ENCODE results near the gene NRAP. TPM values are rescaled to one million over a fixed set of nuclear protein-coding genes. Genes with fewer than 3 reads are reported as not detected.

NRAP gene
- polyA plus RNA-seq, 1 donor (not counting 4 experiments of a cell fraction or from before 2014, with no cell fraction given), result not detected

- Histone ChIP-seq H2AFZ (ENCODE audit: control insufficient read depth, low read length) (no peak overlapping the region), H3K27me3 (ENCODE audit: control insufficient read depth, extremely low read depth, insufficient read depth, low read length) (no peaks in the 10 kb centered on the region), H3K4me1 (ENCODE audit: control insufficient read depth, extremely low read depth, insufficient read depth, low read length) (peaks cover 9% of the 10 kb centered on the region), H3K79me2 (ENCODE audit: control insufficient read depth, insufficient read depth, low read length) (no peaks in the 10 kb centered on the region), H3K4me2 (ENCODE audit: control insufficient read depth, extremely low read depth, insufficient read depth, low read depth, low read length) (no peak overlapping the region), H3K27ac (ENCODE audit: control insufficient read depth, insufficient read depth, low read length) (no peak overlapping the region), H3K36me3 (ENCODE audit: control insufficient read depth in 2 of 2, extremely low read depth in 1 of 2, insufficient read depth in 2 of 2, low read length in 2 of 2) (no peaks in the 10 kb centered on the region), H3K9me1 (ENCODE audit: control insufficient read depth, extremely low read depth, insufficient read depth, low read length) (no peaks in the 10 kb centered on the region), H3K9ac (ENCODE audit: control insufficient read depth, extremely low read depth, insufficient read depth, low read length) (no peak overlapping the region), H4K20me1 (ENCODE audit: control insufficient read depth, extremely low read depth, insufficient read depth, low read length) (no peaks in the 10 kb centered on the region), H3K9me3 (ENCODE audit: control insufficient read depth, low read depth, low read length) (no peaks in the 10 kb centered on the region), H3K4me3 (ENCODE audit: control insufficient read depth in 2 of 3, extremely low read depth in 1 of 3, insufficient read depth in 2 of 3, low read depth in 1 of 3, low read length in 3 of 3) (no peak overlapping the region)
- DNase-seq (ENCODE audit: low read depth, low spot score) (no peak), FAIRE-seq (no peak)
- TF ChIP-seq CTCF (optimal IDR thresholded peaks at IDR 0.05 in 1 of 3, IDR thresholded peaks at IDR 0.05 in 1 of 3, conservative IDR thresholded peaks at IDR 0.05 in 1 of 3; ENCODE audit: extremely low read depth in 1 of 3, insufficient read depth in 2 of 3, low read length in 3 of 3), result no peak
- no peak for TF ChIP-seq EZH2 (IDR thresholded peaks at IDR 0.05; ENCODE audit: low read length)
- dilution Hi-C loops (cut with MboI; ENCODE audit: extremely low pct_ligation_motif_present, low sequenced_read_pairs), result no loop called here
Measured at GRCh38 chr10:113549856-113550255, 114.0 kb downstream of the NRAP start.

DNA sequence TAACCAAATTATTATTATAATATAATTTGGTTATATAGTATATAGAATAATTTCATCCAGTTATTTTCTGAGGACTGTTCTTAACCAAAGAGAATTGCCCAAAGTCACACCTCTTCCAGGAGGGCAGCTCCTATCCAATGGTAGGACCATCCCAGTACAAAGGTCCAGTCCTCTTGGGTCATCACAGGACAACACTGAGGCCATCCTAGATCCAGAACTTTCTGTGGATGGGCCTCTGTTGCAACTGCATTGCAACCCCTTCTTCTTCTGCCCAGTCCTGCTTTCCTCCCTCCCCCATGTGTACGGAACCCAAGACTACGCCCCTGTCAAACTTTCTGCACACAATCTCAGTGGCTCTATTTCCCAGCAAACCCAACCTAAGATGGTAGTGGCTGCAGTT is 116.4 kb downstream of the NRAP start:
- Histone ChIP-seq H3K27me3 (ENCODE audit: control insufficient read depth, extremely low read depth, insufficient read depth, low read length) (no peaks in the 10 kb centered on the region), H3K27ac (ENCODE audit: control insufficient read depth, insufficient read depth, low read length) (no peak overlapping the region), H3K9me1 (ENCODE audit: control insufficient read depth, extremely low read depth, insufficient read depth, low read length) (no peaks in the 10 kb centered on the region), H3K4me3 (ENCODE audit: control insufficient read depth in 2 of 3, extremely low read depth in 1 of 3, insufficient read depth in 2 of 3, low read depth in 1 of 3, low read length in 3 of 3) (no peak overlapping the region), H3K79me2 (ENCODE audit: control insufficient read depth, insufficient read depth, low read length) (no peaks in the 10 kb centered on the region), H3K36me3 (ENCODE audit: control insufficient read depth in 2 of 2, extremely low read depth in 1 of 2, insufficient read depth in 2 of 2, low read length in 2 of 2) (no peaks in the 10 kb centered on the region), H4K20me1 (ENCODE audit: control insufficient read depth, extremely low read depth, insufficient read depth, low read length) (no peaks in the 10 kb centered on the region), H3K4me1 (ENCODE audit: control insufficient read depth, extremely low read depth, insufficient read depth, low read length) (peaks cover 9% of the 10 kb centered on the region), H3K9me3 (ENCODE audit: control insufficient read depth, low read depth, low read length) (no peaks in the 10 kb centered on the region), H2AFZ (ENCODE audit: control insufficient read depth, low read length) (no peak overlapping the region), H3K9ac (ENCODE audit: control insufficient read depth, extremely low read depth, insufficient read depth, low read length) (no peak overlapping the region), H3K4me2 (ENCODE audit: control insufficient read depth, extremely low read depth, insufficient read depth, low read depth, low read length) (no peak overlapping the region)
- FAIRE-seq, result no peak
- TF ChIP-seq EZH2 (IDR thresholded peaks at IDR 0.05; ENCODE audit: low read length), result no peak
- no peak for TF ChIP-seq CTCF (optimal IDR thresholded peaks at IDR 0.05 in 1 of 3, IDR thresholded peaks at IDR 0.05 in 1 of 3, conservative IDR thresholded peaks at IDR 0.05 in 1 of 3; ENCODE audit: extremely low read depth in 1 of 3, insufficient read depth in 2 of 3, low read length in 3 of 3)
- dilution Hi-C loops (cut with MboI; ENCODE audit: extremely low pct_ligation_motif_present, low sequenced_read_pairs), result no loop called here
- DNase-seq (ENCODE audit: low read depth, low spot score), result no peak
